NCI-H1417 (cell line): ENCODE data around the gene KMT2D.

Source experiments
- DNase-seq, 3 experiments: peaks; one replicate each; lab custom pipeline; 2025; lab: John Stamatoyannopoulos, UW

KMT2D gene

GRCh38 chr12:49054524-49054923 is 6.1 kb downstream of the KMT2D start:
- no peak for DNase-seq

GRCh38 chr12:49054096-49054495 is 6.5 kb downstream of the KMT2D start:
- DNase-seq = no peak

- DNase-seq = no peak
Measured at GRCh38 chr12:49052451-49053208, 8.0 kb downstream of the KMT2D start.

GRCh38 chr12:49051777-49052438 is 8.7 kb downstream of the KMT2D start:
- DNase-seq = no peak

GRCh38 chr12:49051373-49051764 is 9.2 kb downstream of the KMT2D start:
- DNase-seq = no peak

GRCh38 chr12:49050507-49051372 is 9.9 kb downstream of the KMT2D start:
- no peak for DNase-seq

GRCh38 chr12:49049566-49050224 is 10.9 kb downstream of the KMT2D start:
- DNase-seq = no peak

GRCh38 chr12:49048953-49049352 is 11.6 kb downstream of the KMT2D start:
- DNase-seq = no peak

GRCh38 chr12:49046129-49046895 is 14.3 kb downstream of the KMT2D start:
- no peak for DNase-seq

GRCh38 chr12:49044660-49045059 is 15.9 kb downstream of the KMT2D start:
- no peak for DNase-seq

GRCh38 chr12:49043856-49044258 is 16.7 kb downstream of the KMT2D start:
- peak; percentile 10 to 42 (median 24) for DNase-seq

- DNase-seq = no peak
Measured at GRCh38 chr12:49043241-49043640, 17.4 kb downstream of the KMT2D start.

GRCh38 chr12:49041881-49042484 is 18.6 kb downstream of the KMT2D start:
- DNase-seq = no peak

- DNase-seq = no peak
Measured at GRCh38 chr12:49041036-49041880, 19.3 kb downstream of the KMT2D start.

- no peak for DNase-seq
Measured at GRCh38 chr12:49040364-49040855, 20.2 kb downstream of the KMT2D start.

- no peak for DNase-seq
Measured at GRCh38 chr12:49039421-49040363, 20.9 kb downstream of the KMT2D start.

- DNase-seq = no peak
Measured at GRCh38 chr12:49038291-49038955, 22.2 kb downstream of the KMT2D start.

GRCh38 chr12:49037947-49038237 is 22.7 kb downstream of the KMT2D start:
- no peak for DNase-seq
